Thoracic aorta (tissue), 2 donors: ENCODE results near the gene RBP4. TPM values are rescaled to one million over a fixed set of nuclear protein-coding genes. Genes with fewer than 3 reads are reported as not detected.
A peak's percentile ranks its signal among the peaks of the same experiment; 100 is the strongest.

ENCODE experiments used
- ATAC-seq: fragments of 150-250 bp; one replicate; pipeline ENCODE4 v1.8.0; 2017; ENCODE audit warnings: low read depth; ENCODE audit not compliant: insufficient number of reproducible peaks, low FRiP score
- DNase-seq: peaks from one replicate; pipeline ENCODE4 v3.0.0-alpha.2; 2020; ENCODE audit warnings: low spot score
- H3K27ac ChIP-seq, 2 donors: fragments of 200-600 bp; sonication (generic); 1 replicate in 1 of 2; 2 replicates in 1 of 2; pipeline ENCODE4 v1.5.1; 2016; ENCODE audit warnings: mild to moderate bottlenecking in 2 of 2, moderate library complexity in 2 of 2
- H3K27me3 ChIP-seq: fragments of 200-600 bp; sonication (generic); replicated peaks from 2 replicates; pipeline ENCODE4 v1.6.0; 2016; ENCODE audit warnings: mild to moderate bottlenecking; ENCODE audit not compliant: insufficient read depth
- H3K36me3 ChIP-seq: fragments of 200-600 bp; sonication (generic); one replicate; pipeline ENCODE4 v1.5.1; 2016
- H3K4me1 ChIP-seq, 2 donors: fragments of 200-600 bp; sonication (generic); 1 replicate in 1 of 2; 2 replicates in 1 of 2; pipeline versions ENCODE4 v1.5.1 to v1.6.0; 2016; ENCODE audit warnings: low read depth in 2 of 2, mild to moderate bottlenecking in 1 of 2; ENCODE audit not compliant: control insufficient read depth in 1 of 2
- H3K4me3 ChIP-seq: fragments of 200-600 bp; sonication (generic); 2 replicates; pipeline ENCODE4 v1.5.1; 2016; ENCODE audit warnings: mild to moderate bottlenecking
- H3K9me3 ChIP-seq: fragments of 200-600 bp; sonication (generic); 2 replicates; pipeline ENCODE4 v1.5.1; 2016
- CTCF ChIP-seq: fragments of 200-600 bp; sonication (generic); IDR thresholded peaks from one replicate; pipeline ENCODE4 v1.5.1; 2019; ENCODE audit warnings: antibody characterized with exemption
- total RNA-seq, 2 donors: library from RNA; depleted of rRNA; stranded (reverse); fragments of >200 nt; gene quantifications; one replicate each; pipeline versions ENCODE4 v1.1.0 to v1.2.3, GENCODE V29; 2016

Gene RBP4
- total RNA-seq, 2 donors from 2014 or later = 23.1 to 23.3 TPM

DNA sequence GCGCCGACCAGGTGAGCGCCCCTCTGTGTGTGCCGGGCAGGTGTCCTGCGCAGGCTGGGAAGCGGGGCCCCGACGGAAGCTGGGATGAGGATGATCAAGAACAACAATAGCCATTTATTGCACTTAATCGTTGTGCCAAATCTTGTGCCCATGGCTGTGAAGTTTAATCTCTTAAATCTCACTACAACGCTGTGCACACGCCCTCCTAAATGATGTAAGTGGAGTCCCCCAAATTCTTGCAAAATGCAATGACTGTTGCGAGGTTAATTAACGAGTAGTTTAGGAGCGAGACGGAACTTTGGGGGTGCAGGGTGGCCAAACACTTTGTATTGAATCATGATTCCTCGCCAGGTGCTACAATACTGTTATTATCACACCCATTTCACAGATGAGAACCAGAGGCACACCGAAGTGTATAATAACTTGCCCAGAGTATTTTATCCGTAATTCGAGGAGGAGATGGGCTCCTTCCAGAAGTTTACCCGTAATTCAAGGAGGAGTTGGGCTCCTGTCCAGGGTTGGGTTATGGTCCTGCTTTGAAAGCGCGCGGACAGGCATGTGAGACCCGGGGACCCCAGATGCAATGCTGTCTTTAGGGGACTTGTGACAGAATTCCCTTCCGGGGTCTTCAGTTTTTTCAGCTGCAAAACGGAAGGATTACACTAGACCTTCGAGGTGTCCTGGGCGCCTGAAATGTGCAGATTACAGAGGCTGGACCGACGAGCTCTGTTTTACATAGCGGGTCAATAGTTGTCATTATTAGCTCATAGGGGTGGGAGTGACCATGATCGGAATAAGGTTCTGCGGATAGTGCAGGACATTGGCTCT is 33.5 kb downstream of the RBP4 start:
- Histone ChIP-seq H3K36me3 (no peaks in the 10 kb centered on the region), H3K4me1 (peaks cover 7 to 20% of the 10 kb centered on the region in 2 donors), H3K27me3 (peaks cover 7% of the 10 kb centered on the region), H3K9me3 (no peaks in the 10 kb centered on the region), H3K27ac (no peak overlapping the region), H3K4me3 (peak overlapping the region; percentile 66)
- ATAC-seq = no peak
- TF ChIP-seq CTCF = no peak
- no peak for DNase-seq

- DNase-seq = no peak
- peak within 1 kb of the TSS; percentile 66 for H3K4me3 ChIP-seq
These were observed 34.4 kb downstream of the RBP4 start, which contains the start of gene FFAR4 for GRCh38 chr10:93566435-93567276. FFAR4 (plus strand) TSS chr10:93566665; CDS start chr10:93566721, 56 bp downstream.

DNA sequence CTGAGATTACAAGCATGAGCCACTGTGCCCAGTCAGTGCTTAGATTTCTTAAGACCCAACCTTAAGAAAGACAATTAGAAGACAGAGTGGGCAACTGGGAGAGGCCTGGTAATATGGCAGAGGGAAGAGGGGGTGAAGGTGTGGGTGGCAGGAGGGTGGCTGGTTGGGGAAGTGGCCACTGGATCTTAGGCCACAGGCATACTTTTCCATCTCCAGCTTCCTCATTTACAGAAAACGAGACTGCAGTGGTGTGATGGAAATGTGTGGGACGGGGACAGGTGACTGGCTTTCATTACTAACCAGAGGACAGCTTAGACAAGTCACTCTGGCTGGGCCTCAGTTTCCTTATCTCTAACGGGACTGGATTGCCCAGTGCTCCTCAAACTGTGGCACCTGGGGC is 35.6 kb downstream of the RBP4 start:
- no peak for ATAC-seq
- Histone ChIP-seq H3K27me3 (peaks cover 7% of the 10 kb centered on the region), H3K4me3 (no peak overlapping the region)

More at GRCh38 chr10:93566435-93567276, 34.4 kb downstream of the RBP4 start, which contains the start of gene FFAR4:
- Histone ChIP-seq H3K27ac (no peak within 1 kb of the TSS), H3K9me3 (no peaks in the 10 kb centered on the region), H3K4me1 (peaks cover 7 to 20% of the 10 kb centered on the region in 2 donors), H3K27me3 (peaks cover 7% of the 10 kb centered on the region), H3K36me3 (no peaks in the 10 kb centered on the region)
- ATAC-seq = no peak
- TF ChIP-seq CTCF = no peak

DNA sequence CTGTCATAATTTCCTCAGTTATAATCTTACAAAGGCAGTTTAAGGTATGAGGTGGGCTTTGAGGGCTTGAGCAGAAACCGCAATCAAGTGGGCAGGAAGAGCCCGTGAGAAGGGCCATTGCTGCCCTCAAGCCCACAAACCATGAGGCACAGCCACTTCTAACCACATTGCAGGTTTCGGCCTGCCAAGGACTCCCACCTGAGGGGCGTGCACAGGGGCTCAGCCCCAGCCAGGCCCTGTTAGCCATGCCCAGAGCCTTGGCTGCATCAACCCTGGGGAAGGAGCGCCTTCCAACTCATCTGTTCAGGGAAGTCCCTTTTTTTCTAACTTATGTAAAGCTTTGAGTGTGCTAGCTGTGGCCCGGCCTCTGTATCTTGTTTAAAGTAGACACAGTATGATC is 40.5 kb downstream of the RBP4 start:
- H3K4me3 ChIP-seq = no peak overlapping the region
- H3K9me3 ChIP-seq = no peaks in the 10 kb centered on the region
- TF ChIP-seq CTCF = no peak
- no peaks in the 10 kb centered on the region for H3K36me3 ChIP-seq
- H3K27ac ChIP-seq = no peak overlapping the region
- no peaks in the 10 kb centered on the region for H3K27me3 ChIP-seq
- H3K4me1 ChIP-seq = no peaks in the 10 kb centered on the region
- ATAC-seq (no peak), DNase-seq (no peak)

More for the DNA sequence above, 35.6 kb downstream of the RBP4 start:
- Histone ChIP-seq H3K4me1 (peaks cover 7 to 20% of the 10 kb centered on the region in 2 donors), H3K36me3 (no peaks in the 10 kb centered on the region), H3K27ac (no peak overlapping the region), H3K9me3 (no peaks in the 10 kb centered on the region)
- TF ChIP-seq CTCF = no peak
- no peak for DNase-seq

DNA sequence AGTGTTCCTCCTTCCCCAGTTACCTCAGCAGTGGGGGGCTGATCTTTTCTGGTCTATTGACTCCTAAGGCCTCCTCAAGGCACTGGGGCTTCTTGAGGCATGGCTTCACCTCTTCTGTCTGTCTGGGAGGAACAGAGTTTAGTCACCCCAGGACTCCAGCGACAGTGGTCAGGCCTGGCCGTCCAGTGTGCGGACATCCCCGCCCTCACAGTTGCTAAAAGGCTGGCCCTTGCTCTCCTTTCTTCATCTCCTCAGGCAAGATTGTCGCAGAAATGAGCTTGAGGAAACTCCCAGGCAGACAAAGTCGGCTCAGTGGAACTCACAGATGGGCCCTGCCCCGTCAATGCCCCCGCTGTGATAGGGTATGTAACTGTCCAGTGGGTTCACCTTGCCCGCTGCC is 41.5 kb downstream of the RBP4 start:
- no peak overlapping the region for H3K4me3 ChIP-seq
- H3K27me3 ChIP-seq = no peaks in the 10 kb centered on the region
- no peak overlapping the region for H3K27ac ChIP-seq
- no peak for DNase-seq
- no peaks in the 10 kb centered on the region for H3K4me1 ChIP-seq
- no peak for ATAC-seq
- no peak for TF ChIP-seq CTCF
- no peaks in the 10 kb centered on the region for H3K9me3 ChIP-seq
- H3K36me3 ChIP-seq = no peaks in the 10 kb centered on the region
